G401.6 (cell line): ENCODE measurements around the gene CRTAP.
"Not testable (repeated sequence)": the region's sequence is repeated elsewhere in the genome, so short reads cannot be mapped to it uniquely, and the experiment has no call there.

Source experiments
- FAIRE-seq: peaks from 2 replicates; lab custom pipeline; 2012; peaks lifted over from hg19 to GRCh38; lab: Jason Lieb, UNC

Gene CRTAP

DNA sequence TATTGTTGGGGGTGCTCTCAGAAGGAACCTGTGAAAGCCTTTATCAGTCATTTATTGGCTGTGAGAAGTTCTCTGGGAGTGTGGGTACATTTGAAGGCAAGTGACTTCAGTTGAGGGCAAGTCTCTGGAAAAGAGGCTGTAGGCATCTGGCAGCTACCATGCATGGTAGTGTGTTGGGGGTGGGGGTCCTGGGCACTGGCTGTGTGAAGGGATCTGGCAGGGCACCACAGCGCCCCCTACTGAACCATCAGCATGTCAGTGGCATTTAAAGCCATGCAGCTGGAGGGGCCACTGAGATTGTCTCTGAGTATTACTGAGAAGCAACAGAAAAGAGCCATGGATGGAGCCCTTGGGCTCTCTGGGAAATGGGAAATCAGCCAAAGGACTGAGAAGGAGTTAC lies 30.6 kb downstream of the CRTAP start:
- no peak for FAIRE-seq

DNA sequence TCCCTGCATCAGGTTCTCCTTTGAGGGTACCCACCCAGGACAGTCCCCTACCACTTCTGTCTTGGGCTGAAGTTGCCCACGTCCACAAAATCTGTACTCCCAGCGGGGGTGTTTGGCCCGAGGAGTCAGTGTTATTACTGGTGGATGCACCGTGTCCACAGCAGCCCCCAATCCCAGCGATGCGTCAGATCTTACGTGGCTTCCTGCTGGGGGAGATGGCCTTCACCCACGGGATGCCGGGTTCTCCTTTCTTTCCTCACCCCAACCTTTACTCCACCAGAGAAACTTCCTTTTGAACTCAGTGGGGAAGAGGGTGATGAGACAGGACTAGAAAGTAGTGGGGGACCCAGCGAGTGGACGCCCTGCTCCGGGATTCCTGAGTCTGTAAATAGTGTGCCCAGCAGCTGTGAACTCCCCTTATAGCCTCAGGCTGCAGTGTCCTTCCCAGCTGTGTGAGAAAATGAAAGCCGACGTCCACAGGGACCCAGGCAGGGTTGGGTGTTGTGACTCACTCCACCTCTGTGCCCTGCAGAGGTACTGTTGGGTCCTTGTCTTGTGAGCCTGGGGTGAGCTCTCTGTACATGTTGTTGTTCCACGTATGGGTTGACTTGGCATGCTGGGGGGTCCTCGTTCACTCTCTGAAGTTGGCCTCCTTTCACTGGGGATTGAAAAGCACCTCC lies 31.5 kb downstream of the CRTAP start:
- no peak for FAIRE-seq

DNA sequence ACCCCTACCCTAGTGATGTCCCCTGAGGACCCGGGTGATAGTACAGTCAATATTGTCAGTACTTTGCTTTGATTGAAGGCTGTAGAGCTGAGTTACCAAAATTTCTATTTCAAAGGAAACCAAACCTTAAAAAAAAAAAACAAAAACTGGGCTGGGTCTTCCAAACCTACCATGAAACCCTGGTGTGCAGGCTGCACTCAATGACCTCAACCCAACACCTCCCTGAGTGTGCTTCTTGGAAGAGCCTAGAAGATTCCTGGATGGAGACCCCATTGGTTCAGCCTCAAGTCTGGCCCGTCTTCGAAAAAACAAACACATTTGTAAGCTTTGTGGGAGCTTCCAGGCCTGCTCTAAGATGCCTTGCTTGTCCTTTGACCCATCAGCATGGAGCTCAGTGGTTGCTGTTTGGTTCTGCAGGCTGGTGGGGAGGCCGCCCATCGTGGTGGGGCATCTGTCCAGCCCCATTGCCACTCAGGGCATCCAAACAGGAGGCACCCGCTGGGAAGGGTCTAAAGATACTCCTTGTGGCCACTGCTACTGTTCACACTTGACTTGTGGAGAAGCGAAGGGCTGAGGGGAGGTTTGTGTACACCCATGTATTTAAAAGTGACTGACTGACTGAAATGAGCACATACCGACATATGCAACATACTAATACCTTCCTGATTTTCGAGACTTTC lies 32.2 kb downstream of the CRTAP start:
- no peak for FAIRE-seq

DNA sequence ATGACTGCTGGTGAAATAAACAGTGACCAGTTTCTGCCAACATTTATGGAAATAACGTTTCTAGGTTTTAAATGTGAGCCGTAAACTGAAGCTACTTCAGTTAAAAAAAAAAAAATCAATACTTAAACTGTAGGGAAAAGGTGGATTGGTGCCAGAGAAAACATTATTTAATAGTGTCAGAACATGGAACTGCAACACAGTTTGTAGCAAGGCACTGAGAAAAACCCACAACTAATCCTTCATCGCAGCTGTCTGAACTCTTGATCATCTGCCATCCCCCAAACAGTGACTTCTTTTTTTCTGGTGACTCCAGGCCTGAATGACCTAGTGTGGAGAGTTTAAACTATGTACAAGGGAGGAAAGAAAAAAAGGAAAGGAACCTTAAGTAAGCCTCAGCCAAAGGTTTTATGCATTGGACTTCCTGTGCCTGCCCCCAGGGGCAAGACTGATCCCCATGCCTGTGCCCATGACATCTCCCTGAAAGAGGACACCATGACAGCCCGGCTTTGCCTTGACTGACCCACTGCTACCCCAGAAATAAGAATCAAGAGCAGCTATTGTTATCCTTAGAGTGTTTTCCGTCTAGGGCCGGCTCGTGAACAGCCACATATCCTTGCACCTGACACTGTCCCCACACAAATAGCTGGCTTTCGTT lies 33.1 kb downstream of the CRTAP start:
- no peak for FAIRE-seq

DNA sequence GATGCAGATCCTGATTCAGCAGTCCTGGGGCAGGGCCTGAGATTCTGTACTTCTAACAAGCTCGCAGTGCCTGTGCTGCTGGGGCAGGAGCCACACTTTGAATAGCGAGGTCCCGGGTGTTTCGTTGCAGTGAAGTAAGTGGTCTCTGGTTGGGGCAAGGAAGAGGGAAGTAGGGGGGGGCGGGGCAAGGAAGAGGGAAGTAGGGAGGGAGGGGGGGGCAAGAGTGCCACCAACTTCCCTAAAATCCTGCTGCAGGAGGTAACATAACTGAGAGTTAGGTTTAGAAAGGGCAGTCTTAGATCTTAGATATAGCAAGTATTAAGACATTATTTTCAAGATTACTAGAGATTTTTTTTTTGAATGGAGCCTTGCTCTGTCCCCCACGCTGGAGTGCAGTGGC lies 35.5 kb downstream of the CRTAP start:
- no peak for FAIRE-seq

DNA sequence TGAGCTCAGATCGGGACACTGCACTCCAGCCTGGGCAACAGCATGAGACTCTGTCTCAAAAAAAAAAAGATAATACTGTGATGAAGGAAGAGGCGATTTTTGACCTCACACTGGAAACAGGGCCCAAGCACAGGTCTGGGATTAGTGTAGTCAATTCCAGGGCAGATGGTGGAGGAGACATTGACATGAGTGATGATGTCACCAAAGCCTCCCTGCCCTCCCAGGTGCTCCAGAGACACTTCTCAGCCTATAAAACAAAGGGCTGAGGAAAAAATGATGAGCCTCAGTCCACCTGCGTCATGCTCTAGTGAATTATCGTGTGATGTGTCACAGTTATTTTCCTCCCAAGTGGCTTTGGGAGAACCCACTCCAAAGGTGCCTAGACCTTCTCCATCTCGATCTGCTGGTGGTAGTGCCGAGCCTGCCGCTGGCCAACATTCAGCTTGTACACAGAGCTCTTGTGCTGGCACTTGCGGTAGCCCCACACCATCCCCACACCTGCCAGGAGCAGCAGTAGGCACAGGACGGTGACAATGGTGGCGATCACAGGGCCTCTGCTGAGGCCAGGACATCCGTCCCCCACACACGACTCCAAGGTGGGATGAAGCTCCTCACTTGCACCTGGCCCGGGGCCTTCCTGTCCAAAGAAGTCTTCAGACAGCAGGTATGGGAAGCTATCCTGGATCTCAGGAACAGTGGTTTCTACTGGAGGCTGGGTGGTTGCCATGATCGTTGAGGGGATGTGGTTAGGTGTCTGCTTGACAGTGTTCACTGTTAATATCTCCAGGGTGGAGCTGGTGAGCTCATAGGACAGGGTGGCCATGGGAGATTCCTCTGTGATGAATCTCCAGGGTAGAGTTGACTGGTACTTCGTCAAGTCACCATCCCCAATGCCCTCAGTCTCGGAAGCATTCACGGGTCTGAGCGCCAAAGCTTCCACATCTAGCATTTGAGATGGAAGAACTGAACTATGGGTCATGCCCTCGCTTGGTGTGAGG lies 38.8 kb downstream of the CRTAP start:
- no peak for FAIRE-seq

DNA sequence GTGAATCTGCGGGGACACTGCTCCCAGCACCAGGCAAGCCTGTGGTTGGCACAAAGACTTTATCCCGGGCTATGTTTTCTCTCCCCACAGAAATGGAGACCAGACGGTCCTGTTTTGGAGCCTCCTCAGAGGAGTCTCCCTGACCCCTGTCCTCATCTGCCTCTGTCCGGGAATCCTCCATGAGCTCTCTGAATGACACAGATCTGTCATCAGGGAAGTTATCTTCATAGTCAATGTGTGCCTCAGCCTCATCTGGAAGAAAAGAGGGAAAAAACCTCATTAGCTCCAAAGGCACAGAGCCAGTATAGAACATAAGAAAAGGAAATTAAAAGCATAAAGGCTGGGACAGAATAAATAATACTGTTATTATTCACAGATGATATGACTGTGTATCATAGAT lies 40.0 kb downstream of the CRTAP start:
- FAIRE-seq, result no peak

DNA sequence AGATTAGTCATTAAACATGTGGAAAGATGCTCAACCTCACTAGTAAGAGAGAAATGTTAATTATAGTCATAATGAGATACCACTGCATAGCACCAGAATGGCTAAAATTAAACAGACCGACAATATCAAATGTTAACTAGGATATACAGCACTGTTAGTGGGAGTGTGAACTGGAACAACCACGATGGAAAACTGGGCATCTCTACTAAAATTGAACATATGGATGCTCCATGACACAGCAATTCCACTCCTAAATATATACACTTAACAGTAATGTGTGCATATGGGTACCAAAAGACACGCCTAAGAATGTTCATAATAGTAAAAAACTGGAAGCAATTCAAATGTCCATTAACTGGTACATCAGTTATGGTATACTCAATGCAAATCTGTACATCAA lies 41.5 kb downstream of the CRTAP start:
- FAIRE-seq, result no peak

DNA sequence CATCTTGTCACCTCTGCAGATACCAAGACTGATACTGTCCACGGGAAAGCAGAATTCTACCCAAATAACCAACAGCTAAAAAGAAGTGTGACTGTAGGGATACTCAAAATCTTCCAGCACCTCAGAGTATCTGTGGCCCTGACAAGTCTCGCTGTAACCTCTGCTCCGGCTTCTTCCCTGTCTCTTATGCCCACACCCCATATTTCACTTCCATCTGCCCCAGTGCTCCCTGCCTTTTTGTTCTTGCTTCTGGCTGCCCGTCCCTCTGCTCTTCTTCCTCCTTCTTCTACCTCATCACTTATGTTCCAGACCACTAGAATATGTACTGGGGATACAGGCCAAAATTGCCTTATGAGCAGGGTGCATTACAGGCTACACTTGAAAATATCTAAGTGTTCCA lies 45.4 kb downstream of the CRTAP start:
- FAIRE-seq, result no peak

DNA sequence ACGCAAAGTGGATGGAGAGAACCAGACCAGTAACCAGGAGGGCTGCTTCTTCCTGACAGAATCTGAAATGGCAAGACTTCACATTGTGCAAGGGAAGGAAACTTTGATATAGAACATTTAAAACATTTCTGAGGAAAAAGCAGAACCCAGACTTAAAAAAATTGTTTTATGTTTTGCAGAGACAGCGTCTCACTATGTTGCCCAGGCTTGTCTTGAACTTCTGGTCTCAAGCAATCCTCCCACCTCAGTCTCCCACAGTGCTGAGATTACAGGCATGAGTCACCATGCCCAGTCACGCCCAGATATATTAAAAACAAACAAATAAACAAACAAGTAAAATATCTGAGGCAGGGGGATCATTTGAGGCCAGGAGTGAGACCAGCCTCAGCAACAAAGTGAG lies 46.2 kb downstream of the CRTAP start:
- no peak for FAIRE-seq

DNA sequence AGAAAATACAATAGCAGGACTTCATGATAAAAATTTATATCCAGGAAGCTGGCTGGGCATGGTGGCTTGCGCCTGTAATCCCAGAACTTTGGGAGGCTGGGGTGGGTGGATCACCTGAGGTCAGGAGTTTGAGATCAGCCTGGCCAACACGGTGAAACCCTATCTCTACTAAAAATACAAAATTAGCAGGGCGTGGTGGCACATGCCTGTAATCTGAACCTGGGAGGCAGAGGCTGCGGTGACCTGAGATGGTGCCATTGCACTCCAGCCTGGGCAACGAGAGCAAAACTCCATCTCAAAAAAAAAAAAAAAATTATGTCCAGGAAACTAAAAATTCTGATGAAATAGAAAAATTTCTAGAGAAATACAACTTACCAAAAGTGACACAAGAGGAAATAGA lies 48.8 kb downstream of the CRTAP start:
- not testable (repeated sequence) for FAIRE-seq

DNA sequence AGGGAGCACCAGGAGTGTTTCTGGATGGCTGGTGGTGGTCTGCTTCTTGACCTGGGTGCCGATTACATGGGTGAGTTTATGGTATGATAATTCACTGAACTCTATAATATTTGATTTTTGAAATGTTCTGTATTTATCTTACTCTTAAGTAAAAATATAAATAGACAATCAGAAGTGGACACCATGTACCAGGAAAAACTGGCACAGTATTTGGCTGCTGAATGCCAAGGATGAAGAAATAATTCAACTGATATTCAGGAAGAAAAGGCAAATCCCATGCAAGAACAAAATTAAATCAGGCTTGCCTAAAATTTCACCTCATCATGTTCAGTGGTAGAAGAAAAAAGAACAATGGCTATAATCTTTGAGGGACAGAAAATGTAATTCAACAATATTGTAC lies 51.6 kb downstream of the CRTAP start:
- no peak for FAIRE-seq

DNA sequence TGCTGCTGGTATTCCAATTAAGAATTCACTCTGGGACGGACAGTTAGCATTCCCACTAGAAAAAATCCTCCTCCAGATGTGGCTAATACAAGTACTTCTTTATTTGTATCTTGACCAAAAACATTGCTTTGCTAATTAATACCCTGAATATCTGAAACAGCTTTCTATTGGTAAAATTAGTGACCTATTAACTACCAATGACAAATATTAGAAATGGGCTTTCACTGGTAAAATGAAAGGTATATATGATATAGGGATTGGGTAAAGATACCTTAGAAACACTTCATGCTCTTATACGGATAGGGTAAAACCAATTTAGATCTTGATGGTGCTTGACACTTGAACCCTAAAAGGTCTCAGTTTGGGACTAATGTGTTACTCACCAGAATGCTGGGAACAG lies 52.3 kb downstream of the CRTAP start:
- FAIRE-seq, result no peak

DNA sequence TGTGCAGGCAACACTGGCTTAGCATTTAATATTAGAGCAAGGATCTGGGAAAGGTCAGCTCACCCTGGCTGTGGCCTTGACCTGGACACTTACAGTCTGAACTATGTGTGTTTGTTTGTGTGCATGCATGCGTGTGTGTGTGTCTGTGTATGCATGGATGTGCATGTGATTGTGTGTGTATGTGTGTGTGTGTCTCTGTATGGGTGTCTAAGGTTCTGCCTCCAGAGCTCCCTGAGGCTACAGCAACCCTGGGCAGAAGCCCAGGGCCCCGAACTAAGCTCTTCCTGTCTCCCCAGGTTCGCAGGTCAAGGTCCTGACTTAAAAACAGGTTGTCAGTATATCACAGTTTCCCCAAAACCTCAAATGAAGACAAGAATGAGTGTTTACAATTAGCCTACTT lies 53.5 kb downstream of the CRTAP start:
- no peak for FAIRE-seq

DNA sequence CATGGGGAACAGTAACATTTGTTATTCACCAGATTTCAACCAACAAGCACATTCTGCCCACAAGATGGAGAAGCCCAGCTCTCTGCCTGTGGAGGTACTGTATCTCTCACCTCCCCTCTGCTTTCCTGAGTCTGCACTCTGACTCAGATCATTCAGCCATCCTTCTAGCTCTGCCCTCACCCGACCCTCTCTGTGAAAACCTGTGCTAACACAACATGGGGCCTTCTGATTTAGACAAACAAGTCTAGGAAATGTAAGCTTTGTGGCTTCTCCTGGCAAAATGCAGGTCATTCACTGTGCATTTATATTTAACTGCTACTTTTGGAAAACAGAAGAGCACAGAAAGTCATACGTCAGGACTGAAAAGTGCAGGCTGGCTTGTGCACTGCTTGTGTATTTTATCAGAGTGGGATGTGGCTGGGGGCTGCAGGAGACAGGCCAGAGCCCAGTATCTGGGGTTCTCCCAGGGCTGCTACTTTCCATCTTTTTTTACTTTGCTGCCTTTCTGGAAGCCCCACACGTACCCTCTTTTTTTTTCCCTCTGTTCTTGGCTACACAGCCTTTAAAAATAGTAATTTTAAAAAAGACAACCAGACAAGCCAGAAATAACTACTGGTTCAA lies 54.0 kb downstream of the CRTAP start:
- FAIRE-seq, result no peak

DNA sequence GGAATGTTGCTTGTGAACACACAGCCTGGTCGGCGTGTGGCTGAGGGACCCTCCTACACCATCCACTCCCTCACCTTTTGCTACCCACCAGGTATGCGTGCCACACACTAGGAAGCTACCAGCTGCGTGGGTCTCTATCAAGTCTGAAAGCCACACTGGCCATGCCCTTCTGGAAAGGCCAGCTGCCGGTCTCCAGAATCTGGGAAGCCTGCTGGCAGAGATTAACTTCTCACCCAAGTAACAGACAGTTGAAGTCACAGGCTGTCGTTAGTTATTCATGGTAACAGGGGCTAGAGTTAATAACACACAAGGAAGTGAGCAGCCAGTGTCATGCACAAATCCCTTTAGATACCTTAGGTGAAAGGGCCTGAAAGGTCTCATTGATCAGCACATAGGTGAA lies 56.7 kb downstream of the CRTAP start:
- no peak for FAIRE-seq

DNA sequence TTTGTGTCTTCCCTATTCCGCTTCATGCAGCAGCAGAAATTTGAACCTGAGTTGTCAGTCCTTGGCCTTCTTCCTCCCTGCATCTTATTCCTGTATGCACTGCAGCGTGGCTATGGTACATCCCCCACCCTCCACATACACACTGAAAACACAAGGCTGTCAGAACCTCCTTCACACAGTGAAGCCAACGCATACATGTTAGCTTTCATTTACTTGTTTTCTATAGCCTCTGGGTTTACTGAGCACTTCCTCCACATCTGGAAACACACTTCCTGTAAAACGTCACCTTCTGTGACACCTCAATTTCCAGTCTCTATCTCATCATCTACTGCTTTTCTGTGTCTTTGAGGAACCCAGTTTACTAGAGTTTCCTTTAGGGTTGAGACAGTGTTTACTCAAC lies 57.8 kb downstream of the CRTAP start:
- no peak for FAIRE-seq

DNA sequence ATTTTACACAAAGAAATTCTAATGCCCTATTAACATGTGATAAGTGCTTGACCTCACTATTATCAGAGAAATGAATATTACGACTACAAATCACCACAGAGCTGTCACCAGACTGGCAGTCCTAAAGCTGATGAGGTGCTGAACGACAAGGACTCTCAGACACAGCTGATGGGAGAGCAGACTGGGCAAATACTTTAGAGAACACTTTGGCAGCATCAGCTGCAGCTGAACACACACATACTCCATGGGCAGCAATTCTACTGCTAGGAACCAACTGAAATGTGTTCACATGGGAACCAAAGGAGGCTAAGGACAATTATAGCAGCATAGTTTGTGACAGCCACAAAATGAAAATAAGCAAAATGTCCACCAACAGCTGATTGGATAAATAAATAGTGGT lies 59.3 kb downstream of the CRTAP start:
- no peak for FAIRE-seq

DNA sequence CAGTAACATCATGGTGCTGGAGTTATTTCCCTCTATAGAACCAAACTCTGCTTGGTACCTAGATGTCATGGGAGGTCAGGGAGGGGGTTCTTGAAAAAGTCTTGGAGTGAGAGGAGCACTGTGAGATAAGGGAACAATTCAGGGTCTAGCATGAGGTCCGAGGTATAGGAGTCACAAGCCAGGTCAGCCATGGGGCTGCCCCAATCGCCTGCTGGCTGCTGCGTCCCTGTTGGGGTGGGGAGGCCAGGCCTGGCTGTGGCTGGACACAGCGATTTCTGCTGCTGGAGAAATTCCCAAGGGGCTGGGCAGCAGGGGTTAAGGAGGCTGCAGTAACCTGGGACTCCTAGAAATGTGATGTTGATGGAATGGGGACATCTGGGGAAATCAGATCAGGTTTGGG lies 59.9 kb downstream of the CRTAP start:
- no peak for FAIRE-seq

DNA sequence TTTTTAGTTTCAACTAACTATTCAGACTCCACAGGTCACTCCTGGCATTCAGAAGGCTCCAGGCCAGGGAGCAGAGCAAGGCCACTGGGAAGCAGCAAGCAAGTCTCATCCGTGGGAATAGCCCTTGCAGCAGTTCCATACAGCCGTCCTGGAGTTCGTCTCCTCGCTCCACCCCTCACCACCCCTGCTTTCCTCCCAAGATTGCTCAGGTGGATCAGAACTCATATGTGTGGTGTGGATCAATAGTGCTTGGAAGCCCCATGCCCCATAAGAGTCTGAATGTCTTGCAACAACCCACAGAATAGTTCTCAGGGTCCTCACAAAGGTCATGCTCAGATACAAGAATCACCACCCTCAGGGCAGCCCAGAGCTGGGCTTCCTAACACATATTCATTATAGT lies 60.3 kb downstream of the CRTAP start:
- FAIRE-seq, result no peak

DNA sequence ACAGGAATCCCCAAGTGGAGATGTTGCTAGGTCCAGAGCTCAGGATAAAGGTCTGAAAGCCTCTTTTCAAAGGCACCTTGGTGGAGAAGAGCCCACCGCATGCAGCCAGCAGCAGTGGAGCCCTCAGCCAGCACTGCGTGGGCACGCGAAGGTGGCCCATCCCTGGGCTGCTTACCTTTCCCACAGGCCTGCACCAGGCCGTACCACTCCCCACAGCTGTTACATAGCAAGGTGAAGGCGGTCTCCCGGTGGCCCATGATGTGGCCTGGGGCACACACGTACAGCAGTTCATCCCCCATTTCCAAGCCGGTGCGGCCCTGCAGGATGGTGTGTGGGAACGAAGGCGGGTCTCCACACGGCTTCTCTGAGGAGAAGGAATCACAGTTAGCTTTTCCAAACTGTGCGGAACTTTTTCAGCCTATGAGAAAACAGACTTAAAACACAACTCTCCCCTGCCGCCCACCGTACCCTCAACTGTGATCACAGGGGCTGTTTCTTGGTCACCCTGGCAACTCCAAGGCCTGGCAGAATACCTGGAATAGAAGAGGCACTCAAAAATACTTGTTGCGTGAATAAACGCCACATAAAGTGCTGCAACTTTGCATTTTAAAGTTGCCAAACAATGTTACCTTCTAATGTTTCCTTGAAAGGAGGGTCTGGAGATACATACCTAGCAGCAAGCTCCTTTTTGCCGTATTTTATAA lies 61.0 kb downstream of the CRTAP start:
- FAIRE-seq, result no peak

DNA sequence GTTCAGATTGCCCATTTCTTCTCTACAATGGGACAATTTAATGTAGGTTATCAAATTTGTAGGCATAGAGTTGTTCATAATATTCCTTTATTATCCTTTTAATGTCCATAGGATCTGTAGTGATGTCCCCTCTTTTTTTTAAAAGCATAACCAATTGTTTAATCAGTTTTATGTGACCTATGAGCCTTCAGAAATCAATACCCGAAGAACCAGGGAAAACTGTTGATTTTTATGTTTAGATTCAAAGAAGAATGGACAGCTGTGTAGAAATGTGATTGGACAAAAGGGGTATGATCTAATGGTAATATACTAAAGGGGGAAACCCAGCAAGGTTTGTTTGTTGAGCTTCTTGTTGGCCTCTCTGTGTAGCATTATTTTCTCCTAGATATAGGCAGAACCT lies 65.3 kb downstream of the CRTAP start:
- FAIRE-seq, result no peak
